Esophagus mucosa (tissue), 1 donor: ENCODE data around the gene OTOR. TPM values are rescaled to one million over a fixed set of nuclear protein-coding genes. Genes with fewer than 3 reads are reported as not detected.

Experiments
- ATAC-seq: fragments of 200-7000 bp; cut with Tn5 transposase; one replicate; pipeline ENCODE4 v1.9.1; 2020
- total RNA-seq: library from RNA; stranded (reverse); gene quantifications from one replicate; pipeline ENCODE4 v1.2.4, GENCODE V29; 2023
- donor health status: DM: yes; HTN: yes; CAD: no.

Gene OTOR
- total RNA-seq, 1 donor from 2014 or later: not detected

DNA sequence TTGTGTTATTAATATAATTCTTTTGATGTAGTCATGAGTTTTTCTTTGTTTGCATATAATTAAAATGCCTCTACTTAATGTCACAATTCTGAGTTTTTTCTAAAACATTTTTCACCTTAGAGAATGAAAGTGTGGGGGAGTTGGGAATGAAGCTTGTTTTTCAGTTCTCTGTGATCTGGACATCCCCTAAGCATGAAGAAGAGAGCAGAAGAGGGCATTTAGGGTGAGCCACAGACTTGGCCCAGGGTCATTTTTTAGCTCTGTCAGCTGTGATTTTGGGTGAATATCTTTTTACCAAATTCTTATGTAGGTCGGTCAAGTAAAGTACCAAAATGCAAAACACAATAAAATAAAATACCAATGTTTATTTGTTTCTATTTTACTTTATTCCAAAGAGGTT is 3.9 kb downstream of the OTOR start:
- ATAC-seq: no peak

DNA sequence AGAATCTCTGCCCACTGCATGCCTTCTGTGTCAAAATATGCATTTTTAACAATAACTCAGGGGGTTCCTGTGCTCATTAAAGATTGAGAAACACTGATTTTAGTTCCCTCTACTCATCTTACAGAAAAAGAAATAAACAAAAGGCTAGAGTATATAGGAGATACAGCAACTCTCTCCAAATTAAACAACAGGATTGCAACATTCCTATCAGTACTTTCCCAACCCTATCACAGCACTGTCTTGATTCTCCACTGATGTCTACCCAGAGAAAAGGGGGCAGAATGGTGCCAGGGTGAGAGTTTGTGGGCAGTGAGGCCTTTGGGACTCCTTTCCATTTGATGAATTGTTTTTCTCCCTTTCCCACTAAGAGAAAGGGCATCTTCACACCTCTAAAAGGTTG is 4.7 kb downstream of the OTOR start:
- ATAC-seq: no peak

DNA sequence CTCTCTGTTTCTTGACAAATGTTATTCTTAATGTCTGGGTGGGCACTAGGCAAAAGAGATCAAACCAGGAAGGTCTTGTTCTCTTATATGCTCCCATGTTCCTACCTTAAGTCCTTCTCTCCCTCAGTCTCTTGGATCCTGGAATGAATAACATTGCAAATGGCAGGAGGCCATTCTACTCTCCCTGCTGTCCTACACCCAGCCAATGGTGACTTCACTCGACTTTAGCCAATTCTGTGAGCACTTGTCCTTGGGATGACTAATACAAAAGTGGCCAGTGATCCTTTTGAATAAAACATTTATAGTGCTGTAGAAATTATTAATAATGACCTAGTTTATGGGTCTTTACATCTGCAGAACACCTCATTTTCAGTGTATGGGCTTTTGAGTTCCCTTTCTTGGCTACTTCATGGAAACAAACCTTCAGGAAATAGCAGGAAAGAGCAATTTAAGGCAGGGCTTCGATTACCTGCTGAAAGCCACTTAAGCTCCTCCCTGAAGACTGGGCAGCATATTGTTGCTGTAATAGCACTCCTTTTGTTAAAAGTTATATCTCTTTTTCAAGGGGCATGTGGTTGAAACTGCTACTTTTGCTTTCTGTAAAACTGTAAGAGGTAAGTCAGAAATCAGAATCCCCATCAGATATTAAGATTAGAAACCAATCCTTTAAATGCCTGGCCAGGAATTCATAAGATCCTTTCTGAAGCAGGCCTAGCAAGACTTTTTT is 10.5 kb downstream of the OTOR start:
- no peak for ATAC-seq

DNA sequence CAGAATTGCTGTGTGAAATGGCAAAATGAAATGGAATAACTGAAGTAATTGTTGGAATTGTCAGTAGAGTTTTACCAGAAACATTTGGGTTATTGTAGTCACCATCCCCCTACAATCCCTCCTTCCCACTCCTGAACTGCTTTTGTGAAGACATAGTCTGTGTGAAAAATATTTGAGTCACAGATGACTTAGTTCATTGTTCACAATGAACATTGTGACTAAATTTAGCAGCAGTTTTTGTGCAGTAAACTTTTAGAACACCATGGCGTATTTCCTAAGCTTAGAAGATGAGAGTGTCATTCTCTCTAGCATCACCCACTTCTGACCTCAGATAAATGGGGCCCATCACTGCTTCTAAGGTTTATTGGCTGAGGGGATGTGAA is 11.0 kb downstream of the OTOR start:
- ATAC-seq: no peak

DNA sequence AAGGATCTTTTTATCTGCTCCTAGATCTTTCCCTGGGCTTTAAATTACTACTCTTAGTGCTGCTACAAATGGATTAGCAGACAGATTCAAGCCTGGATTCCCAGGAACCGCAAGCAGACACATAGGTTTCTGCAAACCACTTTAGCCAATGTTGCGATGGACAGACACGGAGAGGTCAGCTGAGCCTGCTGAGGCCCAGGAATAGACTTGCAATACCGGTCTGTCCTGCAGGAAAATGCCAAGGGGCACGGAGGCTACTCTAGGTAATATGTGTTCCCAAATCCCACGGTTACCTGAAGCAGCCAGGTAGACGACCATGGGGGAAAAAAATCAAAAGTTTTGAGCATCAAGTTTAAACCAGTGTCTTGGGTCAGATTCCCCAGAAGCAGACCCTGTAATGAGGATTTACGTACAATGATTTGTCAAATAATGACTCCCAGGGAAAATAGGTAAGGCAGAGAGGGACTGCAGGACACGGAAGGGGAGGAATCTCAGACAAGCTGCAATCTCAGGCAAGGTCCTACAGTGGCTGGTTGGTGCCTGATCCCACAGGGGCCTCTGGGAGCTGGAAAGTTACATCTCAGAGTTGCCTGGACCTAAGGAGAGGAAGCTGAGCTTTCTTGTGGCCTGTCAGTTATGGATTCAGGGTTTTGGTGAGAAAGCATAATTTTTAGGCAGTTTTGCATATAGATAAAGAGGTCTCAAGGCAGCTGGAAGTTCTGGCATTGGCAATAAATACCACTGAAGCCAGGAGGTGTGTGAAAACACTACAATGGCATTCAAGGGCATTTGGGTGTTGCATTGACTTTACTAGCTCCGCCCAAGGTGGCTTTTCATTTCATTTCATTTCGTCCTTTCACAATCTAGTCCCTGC is 12.5 kb downstream of the OTOR start:
- ATAC-seq: no peak

DNA sequence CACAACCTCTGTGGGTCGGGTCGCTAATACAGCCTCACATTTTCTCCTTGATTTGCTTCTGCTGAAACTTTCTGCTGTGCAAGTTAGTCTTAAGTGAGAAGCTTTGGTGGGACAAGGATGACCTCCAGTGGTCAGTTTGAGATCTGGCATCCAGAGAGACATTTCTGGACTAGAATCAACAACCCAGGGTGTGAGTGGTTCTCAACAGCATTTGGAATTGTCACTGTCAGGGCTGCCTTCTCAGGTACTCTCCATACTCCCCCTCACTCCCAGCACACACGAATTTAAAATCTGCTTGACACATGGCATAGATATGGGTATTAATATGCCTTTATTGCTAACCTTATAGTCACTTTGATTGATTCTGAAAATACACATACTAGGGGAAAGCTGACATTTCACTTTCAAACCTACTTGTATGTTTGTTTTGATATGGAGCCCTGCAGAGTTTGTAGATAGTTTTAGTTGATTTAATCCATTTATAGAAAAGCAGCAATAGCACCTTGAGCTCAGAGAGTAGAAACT is 13.2 kb downstream of the OTOR start:
- ATAC-seq: peak; percentile 68

DNA sequence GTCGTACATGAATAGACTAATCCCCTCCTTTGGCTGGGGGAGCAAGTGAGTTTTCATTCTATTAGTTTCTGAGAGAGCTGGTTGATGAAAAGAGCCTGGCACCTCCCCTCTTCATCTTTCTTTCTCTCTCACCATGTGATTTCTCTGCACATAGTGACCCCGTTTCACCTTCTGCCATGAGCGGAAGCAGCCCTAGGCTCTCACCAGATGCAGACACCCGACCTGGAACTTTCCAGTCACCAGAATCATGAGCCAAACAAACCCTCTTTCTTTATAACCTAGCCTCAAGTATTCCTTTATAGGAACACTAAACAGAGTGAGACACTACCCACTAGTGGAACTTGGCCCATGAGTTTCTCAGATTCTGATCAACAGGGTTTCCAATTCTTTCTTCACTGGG is 16.4 kb downstream of the OTOR start:
- no peak for ATAC-seq

DNA sequence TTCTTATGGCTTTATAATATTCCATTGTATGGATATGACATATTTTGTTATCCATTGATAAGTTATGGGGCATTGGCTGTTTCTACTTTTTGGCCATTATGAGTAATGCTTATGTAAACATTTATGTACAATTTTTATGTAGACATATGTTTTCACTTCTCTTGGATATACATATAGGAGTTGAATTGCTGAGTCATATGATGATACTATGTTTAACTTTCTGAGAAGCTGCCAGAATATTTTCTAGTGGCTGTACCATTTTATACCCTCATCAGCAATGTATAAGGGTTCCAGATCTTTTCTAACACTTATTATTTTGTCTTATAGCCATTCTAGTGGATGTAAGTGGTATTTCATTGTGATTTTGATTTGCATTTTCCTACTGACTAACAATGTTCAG is 23.1 kb downstream of the OTOR start:
- no peak for ATAC-seq

DNA sequence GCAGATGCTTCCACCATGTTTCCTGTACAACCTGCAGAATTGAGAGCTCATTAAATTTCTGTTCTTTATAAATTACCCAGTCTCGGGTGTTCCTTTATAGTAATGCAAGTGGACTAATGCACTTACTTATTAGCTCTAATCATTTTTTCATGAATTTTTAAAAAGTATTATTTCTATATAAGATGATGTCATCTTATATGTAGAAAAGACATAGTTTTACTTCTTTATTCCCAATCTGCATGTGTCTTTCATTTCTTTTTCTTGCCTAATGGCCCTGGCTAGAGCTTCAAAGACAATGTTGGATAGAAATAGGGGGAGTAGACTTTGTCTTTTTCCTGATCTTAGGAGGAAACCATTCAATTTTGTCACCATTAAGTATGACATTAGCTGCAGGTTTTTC is 27.8 kb downstream of the OTOR start:
- ATAC-seq: no peak

DNA sequence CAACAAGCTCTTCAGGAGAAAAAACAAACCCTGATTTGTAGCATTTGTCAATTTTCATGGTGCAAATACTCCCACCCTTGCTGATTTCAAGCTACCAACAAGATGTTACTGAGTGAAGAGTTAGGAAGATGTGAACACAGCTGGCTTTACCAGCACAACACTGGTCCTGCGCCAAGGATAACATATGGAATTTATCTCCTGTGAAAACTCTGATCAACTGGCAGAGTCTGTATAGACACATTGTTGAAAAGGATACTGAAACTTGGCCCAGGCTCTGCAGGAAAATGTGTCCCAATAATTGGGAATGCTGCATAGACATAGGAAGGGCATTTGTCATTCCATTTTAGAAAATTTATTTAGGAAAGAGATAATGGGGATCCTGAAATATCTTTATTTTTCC is 29.0 kb downstream of the OTOR start:
- no peak for ATAC-seq

DNA sequence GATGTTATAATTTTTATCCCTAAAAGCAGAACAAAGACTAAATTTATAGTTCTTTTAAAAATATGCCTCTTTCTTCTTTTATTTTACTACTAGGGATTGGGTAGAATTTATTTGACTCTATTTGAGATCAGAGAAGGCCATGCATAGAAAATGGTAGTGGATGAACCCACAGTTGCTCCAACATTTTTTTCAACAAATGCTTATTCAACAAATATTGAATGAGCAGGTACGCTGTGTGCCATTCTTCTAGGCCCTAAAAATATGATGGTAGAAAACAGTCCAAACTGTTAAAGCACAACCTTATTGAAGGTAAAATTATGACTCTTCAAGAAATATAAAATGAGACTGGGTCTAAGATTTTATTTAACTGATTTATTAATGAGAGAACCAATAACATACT is 30.0 kb downstream of the OTOR start:
- no peak for ATAC-seq

DNA sequence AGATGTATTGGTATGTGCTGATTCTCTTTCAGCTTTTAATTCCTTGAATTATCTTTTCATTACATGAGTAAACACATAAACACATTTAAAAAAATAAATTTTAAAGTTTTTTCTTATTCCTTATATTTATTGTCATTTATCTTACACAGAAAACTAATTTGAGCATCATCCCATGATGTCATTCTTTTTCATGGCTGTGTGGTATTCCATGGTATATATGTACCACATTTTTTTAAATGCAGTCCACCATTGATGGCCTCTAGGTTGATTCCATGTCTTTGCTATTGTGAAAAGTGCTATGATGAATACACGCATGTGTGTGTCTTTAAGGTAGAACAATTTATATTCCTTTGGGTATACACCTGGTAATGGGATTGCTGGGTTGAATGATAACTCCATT is 33.3 kb downstream of the OTOR start:
- ATAC-seq: no peak

DNA sequence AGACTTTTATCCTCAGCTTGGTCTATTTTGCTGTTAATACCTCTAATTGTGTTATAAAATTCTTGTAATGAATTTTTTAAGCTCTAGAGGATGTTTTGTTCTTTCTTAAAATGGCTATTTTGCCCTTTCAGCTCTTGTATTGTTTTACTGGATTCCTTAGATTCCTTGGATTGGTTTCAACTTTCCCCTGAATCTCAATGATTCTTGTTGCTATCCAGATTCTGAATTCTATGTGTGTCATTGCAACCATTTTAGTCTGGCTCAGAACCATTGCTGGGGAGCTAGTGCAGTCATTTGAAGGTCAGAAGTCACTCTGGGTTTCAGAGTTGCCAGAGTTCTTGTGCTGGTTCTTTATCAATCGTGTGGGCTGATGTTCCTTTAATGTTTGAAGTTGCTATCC is 37.1 kb downstream of the OTOR start:
- no peak for ATAC-seq

Other genes with a start within 250 kb of the OTOR start
- 12.7 TPM for gene KIF16B, start 174.9 kb upstream of the OTOR start, total RNA-seq
- gene SNRPB2, start 18.3 kb upstream of the OTOR start, total RNA-seq: 27.3 TPM